T-helper 2 cell (primary cell): ENCODE measurements around the gene NFKBIA.
A peak's percentile ranks its signal among the peaks of the same experiment; 100 is the strongest.
"Not testable (repeated sequence)": the region's sequence is repeated elsewhere in the genome, so short reads cannot be mapped to it uniquely, and the experiment has no call there.

ENCODE experiments used
- DNase-seq, 5 experiments: peaks; one replicate each; pipeline versions ENCODE4 v3.0.0 to v3.0.0-alpha.2; 2012 to 2022
- total RNA-seq, 2 donors: gene quantifications; one replicate each; lab custom pipeline; 2026; lab: John Stamatoyannopoulos, UW

The NFKBIA gene
- 1,344 to 2,448 reads per million in 2 donors for total RNA-seq

GRCh38 chr14:35404449-35405303 is at the start of gene NFKBIA:
NFKBIA (minus strand) TSS chr14:35404749; CDS start chr14:35404644, 105 bp downstream.
- peak; percentile 87 to 95 (median 93) for DNase-seq

GRCh38 chr14:35446450-35446849 is 41.9 kb upstream of the NFKBIA start:
- DNase-seq, result no peak

GRCh38 chr14:35444104-35444503 is 39.6 kb upstream of the NFKBIA start:
- no peak for DNase-seq

- DNase-seq, result no peak
Measured at GRCh38 chr14:35441160-35441559, 36.6 kb upstream of the NFKBIA start.

GRCh38 chr14:35438910-35439713 is 34.6 kb upstream of the NFKBIA start:
- peak in 1 of 5 experiments; percentile 42 for DNase-seq

GRCh38 chr14:35438492-35438891 is 33.9 kb upstream of the NFKBIA start:
- DNase-seq, result not testable (repeated sequence)

GRCh38 chr14:35435177-35435576 is 30.6 kb upstream of the NFKBIA start:
- no peak for DNase-seq

- DNase-seq, result no peak
Measured at GRCh38 chr14:35433826-35434225, 29.3 kb upstream of the NFKBIA start.

- no peak for DNase-seq
Measured at GRCh38 chr14:35430459-35431199, 26.1 kb upstream of the NFKBIA start.

- no peak for DNase-seq
Measured at GRCh38 chr14:35429951-35430350, 25.4 kb upstream of the NFKBIA start.

- no peak for DNase-seq
Measured at GRCh38 chr14:35425850-35426249, 21.3 kb upstream of the NFKBIA start.

- DNase-seq, result no peak
Measured at GRCh38 chr14:35423621-35424020, 19.1 kb upstream of the NFKBIA start.

GRCh38 chr14:35420036-35420811 is 15.7 kb upstream of the NFKBIA start:
- DNase-seq, result no peak

- DNase-seq, result no peak
Measured at GRCh38 chr14:35419429-35419841, 14.9 kb upstream of the NFKBIA start.

GRCh38 chr14:35418093-35418492 is 13.5 kb upstream of the NFKBIA start:
- DNase-seq, result no peak

GRCh38 chr14:35416108-35416750 is 11.7 kb upstream of the NFKBIA start:
- peak in 4 of 5 experiments; percentile 50 to 87 (median 56) for DNase-seq

GRCh38 chr14:35414365-35414764 is 9.8 kb upstream of the NFKBIA start:
- DNase-seq, result no peak

- no peak for DNase-seq
Measured at GRCh38 chr14:35412272-35413056, 7.9 kb upstream of the NFKBIA start.

GRCh38 chr14:35410858-35411257 is 6.3 kb upstream of the NFKBIA start:
- DNase-seq, result no peak

GRCh38 chr14:35409595-35409994 is 5.0 kb upstream of the NFKBIA start:
- no peak for DNase-seq

- DNase-seq, result no peak
Measured at GRCh38 chr14:35408026-35408425, 3.5 kb upstream of the NFKBIA start.
